A549 (cell line): ENCODE results near the gene KRT8.

Experiments
- CTCF ChIP-seq: fragments of >200 bp; sonication (Bioruptor Twin); formaldehyde crosslinking; IDR thresholded peaks from 3 replicates; pipeline ENCODE4 v1.5.1; 2016
- EP300 ChIP-seq, 2 experiments: fragments of >200 bp; sonication (Bioruptor Twin); formaldehyde crosslinking; IDR thresholded peaks; 2 replicates in 1 of 2; 3 replicates in 1 of 2; pipeline ENCODE4 v1.6.1; 2016 to 2017
- HOXA7 ChIP-seq: fragments of 250-450 bp; sonication (Bioruptor Pico); IDR thresholded peaks from 2 replicates; pipeline ENCODE4 v1.5.0; 2020; ENCODE audit warnings: mild to moderate bottlenecking, moderate library complexity
- NR3C1 ChIP-seq: fragments of >200 bp; sonication (Bioruptor Twin); formaldehyde crosslinking; IDR thresholded peaks from 3 replicates; pipeline ENCODE4 v1.6.1; 2017
- POLR2A ChIP-seq: IDR thresholded peaks from 2 replicates; pipeline ENCODE4 v1.6.1; 2012; ENCODE audit warnings: mild to moderate bottlenecking, low read length
- RAD21 ChIP-seq, 2 experiments: fragments of >200 bp in 1 of 2; sonication (Bioruptor Twin) in 1 of 2; formaldehyde crosslinking in 1 of 2; IDR thresholded peaks in 1 of 2; conservative IDR thresholded peaks in 1 of 2; 2 replicates in 1 of 2; 3 replicates in 1 of 2; pipeline ENCODE4 v1.6.1; 2012 to 2018; ENCODE audit warnings: inconsistent platforms in 1 of 2
- RFX5 ChIP-seq: fragments of 450-650 bp; IDR thresholded peaks from 2 replicates; pipeline ENCODE4 v1.7.1; 2014; ENCODE audit warnings: antibody characterized with exemption, mild to moderate bottlenecking, moderate library complexity
- ZFP36 ChIP-seq: fragments of 450-650 bp; IDR thresholded peaks from 2 replicates; pipeline ENCODE4 v1.6.1; 2014; ENCODE audit warnings: borderline replicate concordance; ENCODE audit not compliant: partially characterized antibody
- TF ChIP-seq, protein P1 (sequence below): fragments of 250-450 bp; sonication (Bioruptor Pico); IDR thresholded peaks from 2 replicates; pipeline ENCODE4 v1.5.0; 2021; ENCODE audit warnings: mild to moderate bottlenecking, moderate library complexity, borderline replicate concordance

DNA sequence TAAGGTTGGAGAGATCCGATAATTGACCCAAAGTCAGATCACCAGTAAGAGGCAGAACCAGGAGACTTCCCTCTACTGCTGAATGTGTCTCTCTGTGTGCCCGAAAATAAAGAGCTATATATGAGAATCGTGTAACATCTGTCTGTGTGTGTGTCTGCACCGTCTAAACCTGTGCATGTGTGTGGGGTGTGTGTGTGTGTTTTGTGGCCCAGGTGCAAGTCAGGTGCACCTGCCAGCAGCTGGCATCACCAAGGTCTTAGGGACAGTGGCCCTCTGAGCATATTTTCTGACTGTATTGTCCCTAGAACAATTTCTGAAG, 31.4 kb downstream of the KRT8 start:
- TF ChIP-seq ZFP36 (no peak), RFX5 (no peak), RAD21 (conservative IDR thresholded peaks at IDR 0.05 in 1 of 2, IDR thresholded peaks at IDR 0.05 in 1 of 2) (no peak), CTCF (no peak), NR3C1 (no peak), EP300 (IDR thresholded peaks at IDR 0.05) (no peak), HOXA7 (peak; percentile 83), POLR2A (no peak)
- TF ChIP-seq, protein P1, sequence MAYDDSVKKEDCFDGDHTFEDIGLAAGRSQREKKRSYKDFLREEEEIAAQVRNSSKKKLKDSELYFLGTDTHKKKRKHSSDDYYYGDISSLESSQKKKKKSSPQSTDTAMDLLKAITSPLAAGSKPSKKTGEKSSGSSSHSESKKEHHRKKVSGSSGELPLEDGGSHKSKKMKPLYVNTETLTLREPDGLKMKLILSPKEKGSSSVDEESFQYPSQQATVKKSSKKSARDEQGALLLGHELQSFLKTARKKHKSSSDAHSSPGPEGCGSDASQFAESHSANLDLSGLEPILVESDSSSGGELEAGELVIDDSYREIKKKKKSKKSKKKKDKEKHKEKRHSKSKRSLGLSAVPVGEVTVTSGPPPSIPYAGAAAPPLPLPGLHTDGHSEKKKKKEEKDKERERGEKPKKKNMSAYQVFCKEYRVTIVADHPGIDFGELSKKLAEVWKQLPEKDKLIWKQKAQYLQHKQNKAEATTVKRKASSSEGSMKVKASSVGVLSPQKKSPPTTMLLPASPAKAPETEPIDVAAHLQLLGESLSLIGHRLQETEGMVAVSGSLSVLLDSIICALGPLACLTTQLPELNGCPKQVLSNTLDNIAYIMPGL (CRISPR knock-in tag) = no peak
